ENCODE data around the gene MRPL42.
A peak's percentile ranks its signal among the peaks of the same experiment; 100 is the strongest.
"Not testable (repeated sequence)": the region's sequence is repeated elsewhere in the genome, so short reads cannot be mapped to it uniquely, and the experiment has no call there.

Gene MRPL42

DNA sequence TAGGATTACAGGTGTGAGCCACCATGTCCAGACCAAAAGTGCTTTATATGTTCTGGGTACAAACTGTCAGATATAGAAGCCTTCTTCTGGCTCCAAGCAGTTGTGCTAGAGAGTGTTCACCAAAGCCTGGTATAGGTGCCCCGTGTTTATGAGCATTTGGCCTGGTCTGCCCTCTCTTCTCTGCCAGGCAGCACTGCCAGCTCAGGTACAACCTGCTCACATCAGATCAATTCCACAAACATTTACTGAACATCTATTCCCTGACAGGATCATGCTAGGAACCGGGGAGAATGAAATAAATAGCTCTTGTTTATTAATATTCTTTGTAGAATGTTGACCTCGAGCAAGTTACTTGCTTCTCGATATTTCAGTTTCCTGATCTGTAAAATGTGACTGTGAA is 85.1 kb downstream of the MRPL42 start:
- peak; percentile 69 for DNase-seq (ENCODE audit: low read depth)
- no peak overlapping the region for H3K4me3 ChIP-seq (ENCODE audit: low read depth, low read length)
- TF ChIP-seq, protein P1, sequence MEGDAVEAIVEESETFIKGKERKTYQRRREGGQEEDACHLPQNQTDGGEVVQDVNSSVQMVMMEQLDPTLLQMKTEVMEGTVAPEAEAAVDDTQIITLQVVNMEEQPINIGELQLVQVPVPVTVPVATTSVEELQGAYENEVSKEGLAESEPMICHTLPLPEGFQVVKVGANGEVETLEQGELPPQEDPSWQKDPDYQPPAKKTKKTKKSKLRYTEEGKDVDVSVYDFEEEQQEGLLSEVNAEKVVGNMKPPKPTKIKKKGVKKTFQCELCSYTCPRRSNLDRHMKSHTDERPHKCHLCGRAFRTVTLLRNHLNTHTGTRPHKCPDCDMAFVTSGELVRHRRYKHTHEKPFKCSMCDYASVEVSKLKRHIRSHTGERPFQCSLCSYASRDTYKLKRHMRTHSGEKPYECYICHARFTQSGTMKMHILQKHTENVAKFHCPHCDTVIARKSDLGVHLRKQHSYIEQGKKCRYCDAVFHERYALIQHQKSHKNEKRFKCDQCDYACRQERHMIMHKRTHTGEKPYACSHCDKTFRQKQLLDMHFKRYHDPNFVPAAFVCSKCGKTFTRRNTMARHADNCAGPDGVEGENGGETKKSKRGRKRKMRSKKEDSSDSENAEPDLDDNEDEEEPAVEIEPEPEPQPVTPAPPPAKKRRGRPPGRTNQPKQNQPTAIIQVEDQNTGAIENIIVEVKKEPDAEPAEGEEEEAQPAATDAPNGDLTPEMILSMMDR (IDR thresholded peaks at IDR 0.05; ENCODE audit: control insufficient read depth, extremely low read depth, insufficient read depth), result no peak

GRCh38 chr12:93557879-93558278 is 90.6 kb downstream of the MRPL42 start:
- DNase-seq (ENCODE audit: low read depth); H3K4me3 ChIP-seq (ENCODE audit: low read depth, low read length): not testable (repeated sequence)

- DNase-seq (ENCODE audit: low read depth); H3K4me3 ChIP-seq (ENCODE audit: low read depth, low read length): not testable (repeated sequence)
Measured at GRCh38 chr12:93558685-93559084, 91.4 kb downstream of the MRPL42 start.

- TF ChIP-seq, protein P1 (IDR thresholded peaks at IDR 0.05; ENCODE audit: control insufficient read depth, extremely low read depth, insufficient read depth), result peak; percentile 36
- DNase-seq (ENCODE audit: low read depth), result no peak
- H3K4me3 ChIP-seq (ENCODE audit: low read depth, low read length), result no peak overlapping the region
Measured at GRCh38 chr12:93563807-93564538, 96.7 kb downstream of the MRPL42 start.

DNA sequence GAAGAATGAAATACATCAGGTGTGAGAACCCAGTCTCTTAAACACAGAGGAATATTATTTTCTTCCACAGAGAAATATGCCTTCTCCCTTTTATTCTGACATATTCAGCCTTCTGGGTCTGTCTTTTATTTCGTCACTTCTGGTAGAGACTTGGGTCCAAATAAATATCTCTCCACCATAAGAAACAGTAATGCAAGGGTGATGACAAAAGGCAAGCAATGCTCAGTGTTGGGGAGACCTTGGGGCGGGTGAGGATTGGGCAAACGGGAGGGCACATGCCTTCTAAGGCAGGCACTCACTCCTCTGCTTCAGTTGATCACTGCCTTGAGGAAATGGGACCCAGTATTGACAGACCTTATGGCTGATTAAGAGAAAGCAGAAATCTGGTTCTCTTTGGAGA is 98.4 kb downstream of the MRPL42 start:
- no peak for DNase-seq (ENCODE audit: low read depth)
- TF ChIP-seq, protein P1 (IDR thresholded peaks at IDR 0.05; ENCODE audit: control insufficient read depth, extremely low read depth, insufficient read depth), result no peak
- no peak overlapping the region for H3K4me3 ChIP-seq (ENCODE audit: low read depth, low read length)

Measured in LNCaP clone FGC (cell line).